ENCODE data around the gene SLC6A7. TPM values are rescaled to one million over a fixed set of nuclear protein-coding genes. Genes with fewer than 3 reads are reported as not detected.

Gene SLC6A7
- total RNA-seq, 4 donors from 2014 or later: not detected

DNA sequence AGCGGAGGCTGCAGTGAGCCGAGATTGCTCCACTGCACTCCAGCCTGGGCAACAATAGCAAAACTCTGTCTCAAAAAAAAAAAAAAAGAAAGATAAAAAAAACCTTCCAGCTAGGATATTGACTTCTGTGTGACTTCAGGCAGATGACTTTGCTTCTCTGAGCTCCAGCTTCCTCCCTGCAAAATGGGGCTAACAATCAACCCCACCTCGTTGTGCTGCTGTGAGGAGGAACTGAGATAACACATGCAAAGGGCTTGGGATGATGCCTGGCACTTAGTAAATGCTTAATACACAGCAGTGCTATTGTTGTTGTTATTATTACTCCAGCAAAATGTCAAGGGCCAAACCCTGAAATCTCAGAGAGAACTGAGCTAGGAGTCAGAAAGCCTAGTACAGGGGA lies 26.8 kb upstream of the SLC6A7 start:
- Histone ChIP-seq H3K9me3 (no peaks in the 10 kb centered on the region), H3K4me3 (no peak overlapping the region), H3K27ac (replicated peaks in 1 of 4) (peak overlapping the region; percentile 60 to 69 (median 64)), H3K4me1 (peaks cover 33 to 54% (median 53%) of the 10 kb centered on the region in 4 donors), H3K27me3 (peaks cover 0 to 20% (median 6%) of the 10 kb centered on the region in 4 donors), H3K36me3 (no peaks in the 10 kb centered on the region)
- WGBS: 61% methylated on average over 3 of the region's 3 CpGs
- intact Hi-C loops (cut with DNase I): loop anchor here (5.0 kb wide), 2 partner anchors 189 to 274 kb away; no protein-coding TSS in a partner anchor
- TF ChIP-seq, protein P1, sequence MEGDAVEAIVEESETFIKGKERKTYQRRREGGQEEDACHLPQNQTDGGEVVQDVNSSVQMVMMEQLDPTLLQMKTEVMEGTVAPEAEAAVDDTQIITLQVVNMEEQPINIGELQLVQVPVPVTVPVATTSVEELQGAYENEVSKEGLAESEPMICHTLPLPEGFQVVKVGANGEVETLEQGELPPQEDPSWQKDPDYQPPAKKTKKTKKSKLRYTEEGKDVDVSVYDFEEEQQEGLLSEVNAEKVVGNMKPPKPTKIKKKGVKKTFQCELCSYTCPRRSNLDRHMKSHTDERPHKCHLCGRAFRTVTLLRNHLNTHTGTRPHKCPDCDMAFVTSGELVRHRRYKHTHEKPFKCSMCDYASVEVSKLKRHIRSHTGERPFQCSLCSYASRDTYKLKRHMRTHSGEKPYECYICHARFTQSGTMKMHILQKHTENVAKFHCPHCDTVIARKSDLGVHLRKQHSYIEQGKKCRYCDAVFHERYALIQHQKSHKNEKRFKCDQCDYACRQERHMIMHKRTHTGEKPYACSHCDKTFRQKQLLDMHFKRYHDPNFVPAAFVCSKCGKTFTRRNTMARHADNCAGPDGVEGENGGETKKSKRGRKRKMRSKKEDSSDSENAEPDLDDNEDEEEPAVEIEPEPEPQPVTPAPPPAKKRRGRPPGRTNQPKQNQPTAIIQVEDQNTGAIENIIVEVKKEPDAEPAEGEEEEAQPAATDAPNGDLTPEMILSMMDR (IDR thresholded peaks at IDR 0.05): no peak
- TF ChIP-seq POLR2A (IDR thresholded peaks at IDR 0.05; ENCODE audit: low read depth): no peak
- TF ChIP-seq EP300 (IDR thresholded peaks at IDR 0.05): no peak
- TF ChIP-seq POLR2AphosphoS5 (IDR thresholded peaks at IDR 0.05): no peak
- no peak for DNase-seq (ENCODE audit: extremely low spot score)

DNA sequence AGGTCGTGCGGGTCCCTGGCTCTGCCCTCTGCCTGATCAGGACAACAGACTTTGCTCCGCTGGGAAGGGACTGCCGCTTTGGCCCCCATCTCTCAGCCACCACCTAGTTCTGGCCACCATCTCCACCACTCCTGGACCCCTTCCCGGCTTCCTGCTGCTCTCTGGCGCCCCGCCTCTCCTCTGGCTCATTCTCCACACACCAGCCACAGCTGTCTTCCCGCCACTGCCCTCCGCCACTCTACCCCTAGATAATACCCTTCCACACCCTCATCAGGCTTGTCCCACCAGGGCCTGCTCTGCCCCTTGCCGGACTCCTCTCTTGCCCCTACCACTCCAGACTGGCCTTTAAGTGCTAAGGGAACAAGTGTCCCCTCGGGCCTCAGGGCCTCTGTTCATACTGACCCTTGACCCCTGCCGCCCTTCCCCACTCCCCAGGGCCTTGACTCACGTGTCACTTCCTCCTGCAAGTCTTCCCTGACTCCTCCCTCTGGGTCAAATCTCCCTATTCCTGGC lies 26.3 kb upstream of the SLC6A7 start:
- Histone ChIP-seq H3K36me3 (no peaks in the 10 kb centered on the region), H3K9me3 (no peaks in the 10 kb centered on the region), H3K27me3 (peaks cover 0 to 23% (median 6%) of the 10 kb centered on the region in 4 donors), H3K4me1 (peaks cover 30 to 50% (median 48%) of the 10 kb centered on the region in 4 donors), H3K4me3 (no peak overlapping the region), H3K27ac (replicated peaks in 1 of 4) (peak overlapping the region; percentile 60 to 69 (median 64))
- intact Hi-C loops (cut with DNase I): loop anchor here (5.0 kb wide), 2 partner anchors 189 to 274 kb away; no protein-coding TSS in a partner anchor
- WGBS: 65% methylated on average over 13 of the region's 13 CpGs
- TF ChIP-seq, protein P1 (IDR thresholded peaks at IDR 0.05): peak in 1 of 3 experiments; percentile 13
- no peak for TF ChIP-seq POLR2AphosphoS5 (IDR thresholded peaks at IDR 0.05)
- TF ChIP-seq POLR2A (IDR thresholded peaks at IDR 0.05; ENCODE audit: low read depth): no peak
- no peak for TF ChIP-seq EP300 (IDR thresholded peaks at IDR 0.05)
- DNase-seq (ENCODE audit: extremely low spot score): peak; percentile 94

DNA sequence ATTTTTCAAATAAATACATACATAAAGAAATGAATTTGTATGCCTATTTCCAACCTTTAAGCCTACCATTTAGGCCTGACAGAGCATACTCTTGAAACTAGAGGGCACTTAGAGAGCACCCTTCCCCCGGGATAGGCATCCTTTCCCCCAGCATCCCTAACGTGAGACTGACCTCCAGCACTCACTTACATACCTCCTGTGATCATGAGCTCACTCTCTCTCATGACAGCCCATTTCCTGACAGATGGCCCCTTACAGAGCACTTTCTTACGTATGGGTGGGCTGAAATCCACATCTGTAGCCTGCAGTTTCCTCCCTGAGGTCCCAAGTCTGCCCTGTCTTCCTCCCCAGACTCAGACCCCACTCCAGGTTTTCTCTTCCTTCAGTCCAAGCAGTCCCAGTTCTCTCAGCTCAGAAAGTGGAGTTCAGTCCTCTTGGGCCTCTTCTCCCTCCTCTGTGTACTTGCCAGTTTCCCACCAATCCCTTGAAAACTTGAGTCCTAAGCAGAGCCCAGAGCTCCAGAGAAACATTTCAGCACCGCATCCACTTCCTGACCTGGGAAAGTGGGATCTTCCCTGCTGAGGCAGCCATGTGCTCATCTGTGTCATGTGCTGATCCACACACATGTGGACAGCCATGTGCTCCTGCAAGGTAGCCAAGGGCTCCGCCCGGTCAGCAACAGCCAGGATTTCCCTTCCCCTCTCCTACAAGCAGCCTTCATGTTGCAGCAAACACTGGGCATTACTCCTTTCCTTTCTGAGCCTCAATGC lies 25.5 kb upstream of the SLC6A7 start:
- intact Hi-C loops (cut with DNase I): loop anchor here (5.0 kb wide), 2 partner anchors 188 to 273 kb away; no protein-coding TSS in a partner anchor
- peaks cover 33 to 44% (median 40%) of the 10 kb centered on the region in 4 donors for H3K4me1 ChIP-seq
- DNase-seq (ENCODE audit: extremely low spot score): no peak

DNA sequence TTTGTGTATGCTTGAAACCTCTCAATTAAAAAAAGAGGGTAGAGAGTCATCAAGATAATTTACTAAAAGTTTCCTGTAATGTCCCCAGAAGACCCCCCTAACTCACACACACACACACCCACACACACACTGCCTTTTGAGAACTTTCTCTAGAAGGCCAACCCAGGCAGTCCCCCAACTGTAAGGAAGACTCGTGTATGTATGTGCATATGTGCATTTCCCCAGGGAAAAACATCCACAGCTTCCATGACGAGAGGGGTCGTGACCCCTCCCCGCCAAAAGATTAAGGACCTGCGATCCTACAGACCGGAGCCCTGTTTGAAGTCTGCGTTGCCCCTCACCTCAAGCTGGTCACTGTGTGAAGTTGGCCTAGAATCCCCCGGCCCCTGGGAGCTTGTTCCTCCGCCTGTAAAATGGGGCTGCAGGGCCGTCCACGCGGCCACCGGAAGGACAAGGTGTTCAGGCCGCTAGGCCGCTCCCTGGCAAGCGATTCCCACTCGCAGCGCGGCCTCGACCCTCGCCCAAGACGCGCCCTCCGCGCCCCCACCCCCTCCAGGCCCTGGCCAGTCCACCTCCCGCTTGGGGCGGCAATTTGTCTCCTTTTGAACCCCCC lies 23.7 kb upstream of the SLC6A7 start:
- H3K27ac ChIP-seq (replicated peaks in 1 of 4): no peak overlapping the region

More for the DNA sequence above, 25.5 kb upstream of the SLC6A7 start:
- Histone ChIP-seq H3K27me3 (peaks cover 0 to 23% (median 6%) of the 10 kb centered on the region in 4 donors), H3K4me3 (no peak overlapping the region), H3K9me3 (no peaks in the 10 kb centered on the region), H3K27ac (replicated peaks in 1 of 4) (peak overlapping the region; percentile 60 to 69 (median 64)), H3K36me3 (no peaks in the 10 kb centered on the region)
- peak in 1 of 2 donors; percentile 57 for TF ChIP-seq POLR2AphosphoS5 (IDR thresholded peaks at IDR 0.05)
- TF ChIP-seq EP300 (IDR thresholded peaks at IDR 0.05): no peak
- WGBS: 59% methylated on average over 5 of the region's 6 CpGs

More for the DNA sequence above, 23.7 kb upstream of the SLC6A7 start:
- intact Hi-C loops (cut with DNase I): no loop called here
- peaks cover 28 to 39% (median 33%) of the 10 kb centered on the region in 4 donors for H3K4me1 ChIP-seq
- H3K27me3 ChIP-seq: peaks cover 0 to 31% (median 6%) of the 10 kb centered on the region in 4 donors
- 92% methylated on average over 22 of the region's 27 CpGs for WGBS
- H3K4me3 ChIP-seq: no peak overlapping the region
- TF ChIP-seq POLR2A (IDR thresholded peaks at IDR 0.05; ENCODE audit: low read depth): no peak
- TF ChIP-seq, protein P1 (IDR thresholded peaks at IDR 0.05): no peak
- no peak for TF ChIP-seq EP300 (IDR thresholded peaks at IDR 0.05)
- TF ChIP-seq POLR2AphosphoS5 (IDR thresholded peaks at IDR 0.05): no peak
- no peak for DNase-seq (ENCODE audit: extremely low spot score)
- H3K9me3 ChIP-seq: no peaks in the 10 kb centered on the region
- no peaks in the 10 kb centered on the region for H3K36me3 ChIP-seq
